ENCODE data around the gene NFASC. TPM values are rescaled to one million over a fixed set of nuclear protein-coding genes. Genes with fewer than 3 reads are reported as not detected.

Gene NFASC
- total RNA-seq, 2 donors from 2014 or later: 0.27 TPM; not detected in 1

Other genes starting within 250 kb of the NFASC start
- gene LRRN2, start 185.1 kb upstream of the NFASC start, total RNA-seq: not detected
- gene CNTN2, start 172.3 kb downstream of the NFASC start, total RNA-seq: not detected
- gene TMEM81, start 213.6 kb downstream of the NFASC start, total RNA-seq: 1 to 10 TPM; 1.7 to 2.2 TPM

Data from T-helper 17 cell (primary cell).